ENCODE data around the gene CDCA4.

Gene CDCA4

GRCh38 chr14:104974146-104974541 lies 46.7 kb downstream of the CDCA4 start:
- no peak overlapping the region for H2AFZ ChIP-seq (ENCODE audit: low read depth, low read length)
- no peaks in the 10 kb centered on the region; the same call in 1 of the 2 replicates for H3K4me1 ChIP-seq (ENCODE audit: insufficient read depth, low read length)
- no peak overlapping the region for H3K27ac ChIP-seq (ENCODE audit: low read length)
- no peak overlapping the region for H3K4me2 ChIP-seq (ENCODE audit: insufficient read depth, low read length)
- no peak overlapping the region for H3K9ac ChIP-seq (ENCODE audit: low read depth, low read length)
- H3K9me3 ChIP-seq (ENCODE audit: insufficient read depth, low read length, severe bottlenecking) = no peaks in the 10 kb centered on the region
- TF ChIP-seq EZH2 (IDR thresholded peaks at IDR 0.05; ENCODE audit: borderline replicate concordance, low read depth, low read length, severe bottlenecking) = no peak
- TF ChIP-seq CTCF (IDR thresholded peaks at IDR 0.05; ENCODE audit: borderline replicate concordance, extremely low read depth, low read length, poor library complexity, severe bottlenecking) = no peak
- DNase-seq = no peak
- H3K79me2 ChIP-seq (ENCODE audit: insufficient read depth, low read length) = no peaks in the 10 kb centered on the region
- ATAC-seq (ENCODE audit: insufficient read depth, low read depth) = no peak
- H3K27me3 ChIP-seq (ENCODE audit: insufficient read depth, low read length, poor library complexity) = no peaks in the 10 kb centered on the region
- peaks cover 6% of the 10 kb centered on the region for H4K20me1 ChIP-seq (ENCODE audit: insufficient read depth, low read length)
- H3K36me3 ChIP-seq (ENCODE audit: insufficient read depth, low read length) = no peaks in the 10 kb centered on the region
- H3K4me3 ChIP-seq (ENCODE audit: low read depth in 1 of 2, low read length in 2 of 2) = no peak overlapping the region

- Histone ChIP-seq H3K4me2 (ENCODE audit: insufficient read depth, low read length) (no peak overlapping the region), H3K4me3 (ENCODE audit: low read depth in 1 of 2, low read length in 2 of 2) (no peak overlapping the region), H3K27me3 (ENCODE audit: insufficient read depth, low read length, poor library complexity) (no peaks in the 10 kb centered on the region), H3K4me1 (ENCODE audit: insufficient read depth, low read length) (no peaks in the 10 kb centered on the region; the same call in 1 of the 2 replicates), H4K20me1 (ENCODE audit: insufficient read depth, low read length) (peaks cover 7% of the 10 kb centered on the region), H3K9ac (ENCODE audit: low read depth, low read length) (no peak overlapping the region), H3K79me2 (ENCODE audit: insufficient read depth, low read length) (no peaks in the 10 kb centered on the region), H3K27ac (ENCODE audit: low read length) (no peak overlapping the region), H3K36me3 (ENCODE audit: insufficient read depth, low read length) (no peaks in the 10 kb centered on the region), H3K9me3 (ENCODE audit: insufficient read depth, low read length, severe bottlenecking) (no peaks in the 10 kb centered on the region), H2AFZ (ENCODE audit: low read depth, low read length) (no peak overlapping the region)
- ATAC-seq (ENCODE audit: insufficient read depth, low read depth) = no peak
- no peak for DNase-seq
- TF ChIP-seq CTCF (IDR thresholded peaks at IDR 0.05; ENCODE audit: borderline replicate concordance, extremely low read depth, low read length, poor library complexity, severe bottlenecking) (no peak), EZH2 (IDR thresholded peaks at IDR 0.05; ENCODE audit: borderline replicate concordance, low read depth, low read length, severe bottlenecking) (no peak)
These were observed 47.3 kb downstream of the CDCA4 start for GRCh38 chr14:104973385-104974145.

GRCh38 chr14:104973135-104973384 lies 47.8 kb downstream of the CDCA4 start:
- no peaks in the 10 kb centered on the region; the same call in 1 of the 2 replicates for H3K4me1 ChIP-seq (ENCODE audit: insufficient read depth, low read length)
- H4K20me1 ChIP-seq (ENCODE audit: insufficient read depth, low read length) = peaks cover 7% of the 10 kb centered on the region
- H3K9me3 ChIP-seq (ENCODE audit: insufficient read depth, low read length, severe bottlenecking) = no peaks in the 10 kb centered on the region
- H3K4me3 ChIP-seq (ENCODE audit: low read depth in 1 of 2, low read length in 2 of 2) = no peak overlapping the region
- H3K4me2 ChIP-seq (ENCODE audit: insufficient read depth, low read length) = no peak overlapping the region
- H3K27ac ChIP-seq (ENCODE audit: low read length) = no peak overlapping the region
- no peak overlapping the region for H2AFZ ChIP-seq (ENCODE audit: low read depth, low read length)
- TF ChIP-seq EZH2 (IDR thresholded peaks at IDR 0.05; ENCODE audit: borderline replicate concordance, low read depth, low read length, severe bottlenecking) = no peak
- TF ChIP-seq CTCF (IDR thresholded peaks at IDR 0.05; ENCODE audit: borderline replicate concordance, extremely low read depth, low read length, poor library complexity, severe bottlenecking) = no peak
- DNase-seq = no peak
- H3K79me2 ChIP-seq (ENCODE audit: insufficient read depth, low read length) = no peaks in the 10 kb centered on the region
- no peak overlapping the region for H3K9ac ChIP-seq (ENCODE audit: low read depth, low read length)
- no peaks in the 10 kb centered on the region for H3K27me3 ChIP-seq (ENCODE audit: insufficient read depth, low read length, poor library complexity)
- no peaks in the 10 kb centered on the region for H3K36me3 ChIP-seq (ENCODE audit: insufficient read depth, low read length)
- no peak for ATAC-seq (ENCODE audit: insufficient read depth, low read depth)
